ELR (cell line): Measurements from ENCODE around the gene HSH2D.
A peak's percentile ranks its signal among the peaks of the same experiment; 100 is the strongest.

ENCODE experiments used
- DNase-seq: peaks from one replicate; pipeline ENCODE4 v3.0.0-alpha.2; 2015; ENCODE audit warnings: low read depth

Gene HSH2D

DNA sequence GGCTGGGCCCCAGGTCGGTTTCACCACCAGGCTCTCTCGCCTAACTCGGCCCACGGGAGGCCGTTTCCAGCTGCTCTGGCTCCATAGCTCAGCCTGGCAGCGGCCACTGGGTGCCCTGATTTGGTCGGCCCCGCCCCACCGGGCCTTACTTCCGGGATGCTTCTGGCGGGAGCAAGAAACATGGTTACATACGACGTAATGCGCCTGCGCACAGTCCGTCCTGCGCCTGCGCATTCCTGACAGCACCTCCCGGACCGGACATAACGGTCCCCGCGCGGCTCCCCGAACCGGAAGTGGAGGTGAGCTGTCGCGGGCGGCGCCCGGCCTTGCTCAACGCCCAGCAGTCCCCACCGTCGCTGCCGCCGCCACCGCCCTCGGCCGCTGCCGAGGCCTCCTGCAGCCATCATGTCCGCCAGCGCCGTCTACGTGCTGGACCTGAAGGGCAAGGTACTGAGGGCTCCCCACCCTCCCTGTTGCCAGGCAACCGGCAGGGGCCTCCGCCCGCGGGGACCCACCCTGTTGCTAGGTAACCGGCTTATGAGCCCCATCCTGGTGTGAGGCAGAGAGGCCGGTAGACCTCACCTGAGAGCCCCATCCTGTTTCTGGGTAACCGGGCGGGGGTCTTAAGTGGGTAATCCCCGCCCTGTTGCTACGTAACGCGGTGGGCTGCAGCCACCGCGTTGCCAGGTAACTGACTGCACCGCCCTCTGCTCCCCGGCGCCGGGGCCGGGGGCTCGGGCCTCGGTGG lies 54.3 kb downstream of the HSH2D start, which contains the start of gene AP1M1:
AP1M1 (plus strand) TSS at position 290 of the 748 bp plus-strand sequence; CDS start at position 406, 116 bp downstream.
- DNase-seq, result peak; percentile 98

DNA sequence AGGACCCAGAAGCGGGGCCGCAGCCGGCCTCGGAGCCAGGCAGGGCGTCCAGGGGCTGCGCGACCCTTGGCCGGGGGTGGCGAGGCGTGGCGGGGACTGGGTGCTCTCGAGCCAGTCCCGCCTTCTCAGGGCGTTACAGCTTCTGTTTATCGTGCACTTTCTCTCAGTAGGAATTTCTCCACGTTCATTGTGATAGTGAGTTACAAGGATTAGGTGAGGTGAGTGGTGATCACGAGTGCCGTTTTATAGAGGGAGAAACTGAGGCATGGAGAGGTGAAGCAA lies 54.8 kb downstream of the HSH2D start:
- DNase-seq, result peak; percentile 17

DNA sequence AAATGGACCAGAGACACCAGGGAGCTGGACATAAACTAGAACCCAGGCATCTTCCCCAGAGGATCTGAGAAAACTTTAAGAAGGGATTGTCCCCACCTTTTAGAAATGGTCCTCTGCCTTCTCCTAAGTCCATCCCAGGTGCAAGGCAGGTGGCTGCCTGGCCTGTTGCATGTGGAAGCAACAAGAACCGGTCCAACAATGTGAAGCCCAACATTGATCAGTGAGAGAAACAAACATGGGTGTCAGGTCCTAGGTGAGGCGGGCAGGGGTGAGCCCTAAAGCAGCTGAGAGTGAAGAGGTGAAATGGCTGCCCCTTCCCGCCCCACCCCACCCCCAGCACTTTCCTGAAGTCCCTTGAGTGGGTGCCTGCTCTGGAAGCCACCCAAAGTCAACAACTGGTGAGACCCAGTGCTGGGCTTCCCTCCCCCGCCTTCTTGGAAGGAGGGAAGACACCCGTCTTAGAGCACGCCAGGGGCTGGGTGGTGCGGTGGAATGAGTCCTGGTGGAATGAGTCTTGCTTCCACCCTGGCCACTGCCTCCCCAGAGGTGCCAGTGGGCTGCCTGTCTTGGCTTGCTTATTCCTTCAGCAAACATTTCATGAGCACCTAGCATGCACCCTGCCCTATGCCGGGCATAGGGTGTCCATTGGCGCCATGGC lies 55.9 kb downstream of the HSH2D start:
- DNase-seq, result no peak

DNA sequence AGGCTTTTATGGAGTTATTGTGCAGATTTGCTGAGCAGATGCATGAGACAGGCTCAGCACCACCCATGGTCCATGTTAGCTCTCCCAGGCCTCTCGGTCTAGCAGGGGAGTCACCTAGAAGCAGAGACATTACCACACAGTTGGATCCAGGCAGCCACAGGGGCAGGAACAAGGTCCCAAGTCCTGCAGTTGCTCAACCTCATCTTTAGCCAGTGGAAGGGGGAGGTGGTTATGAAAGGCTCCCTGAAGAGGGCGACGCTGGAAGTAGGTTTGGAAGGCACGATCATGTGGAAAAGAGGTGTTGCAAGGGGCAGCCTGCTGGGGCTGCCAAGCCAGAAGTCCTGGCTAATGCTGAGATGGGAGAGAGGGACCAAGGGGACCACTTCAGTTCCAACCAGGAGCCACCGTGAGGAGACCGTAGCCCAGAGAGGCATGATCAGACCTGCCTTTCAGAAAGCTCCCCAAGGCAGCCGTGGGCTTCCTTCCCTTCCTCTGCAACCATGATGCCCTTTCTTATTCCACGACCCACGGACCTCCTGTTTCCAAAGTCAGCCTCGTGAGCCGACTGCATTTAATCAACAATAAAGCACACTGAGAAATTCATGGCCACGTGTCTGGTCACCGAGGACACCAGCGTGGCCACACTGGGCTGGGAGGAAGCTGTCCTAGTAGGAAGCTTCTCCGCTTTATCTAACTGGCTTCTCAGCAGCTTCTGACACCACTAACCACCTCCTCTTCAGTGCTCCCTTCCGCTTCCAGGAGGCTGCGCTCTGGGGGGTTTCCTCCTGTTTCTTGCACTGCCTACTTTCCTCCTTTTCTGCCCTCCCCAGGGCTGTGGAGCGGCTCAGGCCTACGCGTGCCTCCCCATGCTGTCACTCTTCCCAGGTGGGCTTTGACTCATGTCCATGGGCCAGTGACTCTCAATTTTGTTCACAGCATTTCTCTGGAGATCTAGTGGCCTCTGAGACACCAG lies 56.8 kb downstream of the HSH2D start:
- no peak for DNase-seq

DNA sequence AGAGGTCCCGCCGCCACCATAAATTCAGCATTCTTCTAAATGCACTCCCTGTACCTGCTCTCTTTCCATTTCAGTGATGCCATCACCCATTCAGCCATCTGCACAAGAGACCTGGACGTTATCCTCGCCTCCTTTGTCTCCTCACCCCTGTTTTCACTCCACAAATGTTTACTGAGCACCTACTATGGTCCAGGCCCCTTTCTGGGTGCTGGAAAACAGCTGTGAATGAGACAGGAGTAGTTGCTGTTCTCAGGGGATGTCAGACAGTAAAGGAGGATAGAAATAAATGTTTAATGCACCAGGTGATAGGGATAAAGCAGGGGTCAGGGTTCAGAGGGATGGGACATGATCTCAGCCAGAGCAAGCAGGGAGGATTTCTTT lies 57.5 kb downstream of the HSH2D start:
- no peak for DNase-seq

DNA sequence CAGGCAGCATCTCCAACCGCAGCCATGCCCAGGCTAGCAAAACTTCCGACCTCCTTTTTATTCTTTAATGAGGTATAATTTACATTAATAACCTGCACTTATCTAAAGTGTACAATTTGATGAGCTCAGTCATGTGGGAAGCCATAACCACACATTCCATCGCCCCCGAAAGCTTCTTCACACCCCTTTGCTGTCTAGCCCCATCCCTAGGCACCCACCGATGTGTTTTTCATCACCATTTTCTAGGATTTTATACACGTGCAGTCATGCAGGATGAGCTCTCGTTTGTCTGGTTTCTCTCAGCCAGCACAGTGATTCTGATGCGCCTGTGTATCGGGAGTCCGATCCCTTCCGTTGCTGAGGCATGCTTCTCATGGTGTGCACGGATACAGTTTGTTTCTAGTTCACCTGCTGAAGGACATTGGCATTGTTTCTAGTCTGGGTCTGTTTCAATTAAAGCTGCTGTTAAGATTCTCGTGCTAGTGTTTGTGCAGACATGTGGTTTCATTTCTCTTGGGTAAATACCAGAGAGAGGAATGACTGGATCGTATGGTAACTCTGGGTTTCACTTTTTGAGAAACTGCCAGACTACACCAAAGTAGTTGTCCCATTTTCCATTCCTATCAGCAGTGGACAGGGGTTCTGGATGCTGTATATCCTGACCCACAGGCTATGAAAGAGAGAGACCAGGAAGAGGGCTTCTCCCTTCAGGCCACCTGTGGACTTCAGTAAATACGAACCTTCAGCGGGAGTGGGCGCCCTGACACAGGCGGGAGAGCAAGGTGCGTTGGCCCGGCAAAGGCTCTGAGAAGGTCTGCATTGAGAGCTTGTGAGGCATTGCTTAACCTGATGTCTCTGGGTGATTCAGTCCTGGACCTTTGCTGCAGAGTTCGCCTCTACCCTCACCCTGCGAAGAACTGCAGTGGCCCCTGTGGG lies 59.1 kb downstream of the HSH2D start:
- no peak for DNase-seq

DNA sequence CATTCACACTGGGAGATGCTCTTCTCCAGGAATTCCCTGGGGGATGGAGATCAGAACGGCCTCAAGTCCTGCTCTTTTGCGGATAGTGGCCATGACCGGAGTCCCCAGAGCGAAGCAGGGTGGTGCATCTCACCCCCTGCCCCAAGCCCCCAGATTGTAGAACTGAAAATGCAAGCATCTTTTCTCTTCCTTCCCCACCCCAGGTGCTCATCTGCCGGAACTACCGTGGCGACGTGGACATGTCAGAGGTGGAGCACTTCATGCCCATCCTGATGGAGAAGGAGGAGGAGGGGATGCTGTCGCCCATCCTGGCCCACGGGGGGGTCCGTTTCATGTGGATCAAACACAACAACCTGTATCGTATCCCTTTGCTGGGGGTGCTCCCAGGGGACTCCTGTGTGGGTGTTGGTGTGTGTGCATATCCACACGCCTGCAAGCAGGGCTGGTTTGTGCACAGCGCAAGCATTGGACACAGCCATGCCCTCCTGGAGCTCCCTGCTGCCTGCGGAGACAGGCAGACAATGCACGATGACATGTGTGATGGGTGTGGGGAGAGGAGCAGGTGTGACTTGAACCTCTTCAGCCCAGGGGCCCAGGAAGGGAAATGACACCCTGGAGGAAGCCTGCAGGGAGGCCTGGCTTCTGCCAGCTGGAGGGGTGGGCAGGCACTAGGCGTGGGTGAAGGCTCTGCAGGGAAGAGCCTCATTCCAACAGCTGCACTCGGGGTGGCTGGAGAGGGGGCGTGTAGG lies 59.9 kb downstream of the HSH2D start:
- no peak for DNase-seq

DNA sequence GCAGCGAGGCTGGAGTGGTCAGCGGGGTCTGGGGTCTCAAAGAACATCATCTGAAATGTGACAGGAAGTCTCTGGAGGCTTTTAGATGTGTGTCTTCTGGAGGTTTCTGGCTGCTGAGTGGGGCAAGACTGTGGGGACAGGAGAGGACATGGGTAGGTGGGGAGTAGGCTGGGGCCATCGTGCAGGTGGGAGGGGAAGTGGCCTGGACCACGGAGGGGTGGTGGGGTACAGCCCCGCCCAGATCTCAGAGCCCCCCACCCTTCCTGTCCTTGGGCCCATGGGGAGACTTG lies 60.5 kb downstream of the HSH2D start:
- no peak for DNase-seq

DNA sequence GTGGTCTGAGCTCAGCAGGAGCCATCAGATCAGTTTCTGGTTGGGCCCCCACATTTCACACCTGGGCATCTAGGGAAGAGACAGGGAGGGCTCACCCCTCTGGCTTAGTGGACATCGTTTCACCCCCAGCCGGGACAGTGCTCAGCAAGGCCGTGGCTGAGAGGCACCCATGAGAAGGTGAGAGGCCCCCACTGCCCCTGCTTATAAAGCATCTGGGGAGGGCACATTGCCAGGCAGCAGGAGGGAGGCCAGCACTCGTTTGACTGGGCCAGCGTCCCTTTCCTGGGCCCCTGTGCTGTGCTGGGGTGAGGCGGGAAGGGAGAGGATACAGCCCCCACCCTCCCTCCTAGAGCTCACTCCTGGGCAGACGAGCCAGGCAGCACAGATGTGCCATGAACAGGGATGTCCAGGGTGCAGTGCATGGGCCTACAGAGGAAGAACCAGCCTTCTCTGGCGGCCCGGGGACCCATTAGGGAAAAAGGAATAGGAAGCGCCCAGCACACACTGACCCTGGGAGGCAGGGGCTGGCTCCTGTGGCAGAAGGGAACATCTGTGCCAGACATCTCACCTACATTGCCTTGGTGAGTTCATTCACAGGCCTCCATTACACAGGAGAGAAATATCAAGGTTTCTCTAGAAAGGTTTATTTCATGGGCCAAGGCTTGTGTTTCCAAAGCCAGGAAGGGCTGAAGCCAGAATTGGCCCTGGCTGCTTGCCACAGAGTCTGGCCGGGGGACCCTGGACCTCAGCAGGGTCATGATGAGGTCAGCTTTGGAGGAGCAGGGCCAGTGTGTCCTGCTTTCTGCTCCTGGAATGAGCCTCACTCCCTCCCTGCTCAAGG lies 61.9 kb downstream of the HSH2D start:
- DNase-seq, result no peak

DNA sequence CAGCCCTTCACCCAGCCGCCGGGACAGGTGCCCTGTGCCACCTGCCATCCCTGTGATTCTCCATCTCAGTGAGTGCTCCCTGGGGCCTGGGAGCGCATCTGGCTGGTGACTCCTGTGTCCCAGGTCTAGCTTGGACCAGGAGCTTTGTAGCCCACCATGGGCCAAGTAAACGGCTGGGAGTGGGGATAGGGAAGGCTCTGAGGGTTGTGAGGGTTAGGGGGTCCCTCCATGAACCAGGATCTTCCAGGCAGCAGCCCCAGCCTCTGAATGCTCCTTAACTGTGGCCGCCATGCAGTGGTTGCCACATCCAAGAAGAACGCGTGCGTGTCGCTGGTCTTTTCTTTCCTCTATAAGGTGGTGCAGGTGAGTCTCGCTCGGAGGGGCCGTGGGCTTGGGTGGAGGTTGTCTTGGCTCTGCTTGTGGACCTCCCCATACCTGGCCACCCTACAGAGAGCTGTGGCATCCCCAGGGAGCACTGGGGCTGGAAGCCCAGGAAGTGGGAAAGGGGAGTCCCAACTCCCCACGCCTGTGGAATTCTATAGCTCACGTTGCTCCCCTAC lies 62.6 kb downstream of the HSH2D start:
- DNase-seq, result no peak

DNA sequence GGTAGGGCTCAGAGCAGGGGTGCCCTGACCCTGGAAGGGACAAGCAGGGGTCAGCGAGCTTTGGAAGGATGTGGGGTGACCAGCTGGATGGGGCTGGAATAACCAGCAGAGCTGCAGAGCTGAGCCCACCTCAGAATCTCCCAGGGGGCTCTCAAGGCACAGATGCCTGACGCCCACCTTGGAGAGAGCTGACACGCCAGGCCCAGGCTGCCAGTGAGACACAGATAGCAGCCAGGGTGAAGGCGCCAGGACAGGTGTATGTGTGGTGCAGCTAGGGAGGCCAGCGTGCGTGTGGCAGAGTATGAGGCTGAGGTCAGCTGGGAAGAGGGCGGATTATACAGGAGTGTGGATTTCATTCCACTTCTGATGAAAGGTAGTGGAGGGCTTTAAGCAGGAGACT lies 63.2 kb downstream of the HSH2D start:
- DNase-seq, result no peak

DNA sequence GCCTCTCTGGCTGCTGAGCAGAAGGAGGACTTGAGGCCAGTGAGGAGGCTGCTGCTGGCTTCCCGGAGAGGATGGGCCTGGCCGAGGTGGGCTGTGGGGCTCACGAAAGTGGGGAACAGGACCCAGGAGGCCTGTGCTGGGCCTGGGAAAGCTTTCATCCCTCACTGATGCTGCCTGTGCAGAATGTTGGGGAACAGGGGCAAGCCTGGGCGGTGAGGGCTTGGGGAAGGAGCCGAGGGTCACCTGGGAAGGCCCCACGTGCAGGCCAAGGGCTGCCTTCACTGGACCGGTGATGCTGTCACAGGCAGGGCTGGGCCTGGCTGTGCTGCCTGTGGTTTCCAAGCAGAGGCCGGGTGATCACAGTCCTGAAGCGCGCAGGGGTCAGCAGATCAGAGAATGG lies 63.6 kb downstream of the HSH2D start:
- DNase-seq, result no peak

DNA sequence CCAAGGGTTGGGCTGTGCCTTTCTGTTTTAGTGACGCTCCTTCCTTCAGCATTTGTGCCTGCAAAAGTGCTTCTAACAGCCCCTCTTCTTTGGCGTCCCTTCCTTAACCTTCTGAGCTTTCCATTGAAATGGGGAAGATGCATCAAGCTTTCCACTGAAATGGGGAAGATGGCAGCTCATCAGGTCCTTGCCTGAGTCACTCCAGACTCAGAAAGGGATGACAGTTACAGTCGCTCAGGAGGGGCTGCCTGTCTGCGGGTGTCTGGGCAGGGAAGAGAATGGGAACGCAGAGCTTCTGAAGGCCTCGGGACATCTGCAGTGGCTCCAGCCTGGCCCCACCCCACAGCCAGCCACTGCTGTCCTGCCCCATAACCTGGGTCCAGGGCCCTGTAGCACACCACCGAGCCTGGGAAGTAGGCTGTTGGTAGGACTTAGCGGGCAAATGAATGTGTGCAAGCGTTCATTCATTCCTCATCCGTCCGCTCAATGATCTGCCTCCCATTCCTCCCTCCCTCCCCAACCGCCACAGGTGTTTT lies 64.1 kb downstream of the HSH2D start:
- no peak for DNase-seq
